GM19035 (cell line): ENCODE measurements around the gene MAP1LC3A.

Experiments used
- ATAC-seq: cut with Tn5 transposase; IDR thresholded peaks from one replicate; pipeline ENCODE4 v1.9.1; 2021; ENCODE audit not compliant: unreplicated experiment

MAP1LC3A gene

DNA sequence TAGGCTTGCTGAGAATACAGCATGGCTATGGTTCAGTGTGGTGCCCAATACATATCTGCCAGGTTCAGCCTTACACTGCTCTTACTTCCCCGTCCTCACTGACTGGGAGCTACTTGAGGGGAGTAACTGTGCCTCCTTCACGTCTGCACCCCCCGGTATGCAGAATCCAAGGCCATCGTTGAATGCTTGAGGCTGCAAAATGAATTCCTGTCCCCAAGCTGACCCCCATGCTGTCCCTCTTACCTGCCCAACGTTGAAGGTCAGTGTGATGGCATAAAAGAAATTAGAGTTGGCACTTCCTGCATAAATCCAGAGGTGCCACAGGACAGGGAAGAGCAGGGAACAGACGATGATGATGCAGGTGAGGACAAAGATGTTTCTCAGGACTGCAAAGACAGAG is 16.3 kb downstream of the MAP1LC3A start:
- no peak for ATAC-seq

DNA sequence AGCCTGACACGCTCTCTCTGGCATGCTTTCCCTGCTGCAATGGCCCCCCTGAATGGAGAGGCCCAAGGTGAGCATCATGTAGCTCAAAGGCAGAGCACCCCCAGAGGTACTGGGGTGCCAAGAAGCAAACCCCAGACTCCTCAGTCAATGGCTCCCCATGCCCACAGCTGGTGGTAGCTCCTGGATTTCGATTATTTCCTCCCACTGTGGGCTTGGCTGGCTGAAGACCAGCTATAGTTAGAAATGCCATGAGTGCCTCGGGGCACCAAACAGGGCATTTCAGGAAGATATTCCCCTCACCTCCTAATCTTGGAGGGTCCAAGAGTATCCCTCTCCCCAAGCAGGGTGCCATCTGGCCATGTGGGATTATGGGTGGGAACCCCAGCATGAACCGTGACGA is 16.8 kb downstream of the MAP1LC3A start:
- no peak for ATAC-seq

DNA sequence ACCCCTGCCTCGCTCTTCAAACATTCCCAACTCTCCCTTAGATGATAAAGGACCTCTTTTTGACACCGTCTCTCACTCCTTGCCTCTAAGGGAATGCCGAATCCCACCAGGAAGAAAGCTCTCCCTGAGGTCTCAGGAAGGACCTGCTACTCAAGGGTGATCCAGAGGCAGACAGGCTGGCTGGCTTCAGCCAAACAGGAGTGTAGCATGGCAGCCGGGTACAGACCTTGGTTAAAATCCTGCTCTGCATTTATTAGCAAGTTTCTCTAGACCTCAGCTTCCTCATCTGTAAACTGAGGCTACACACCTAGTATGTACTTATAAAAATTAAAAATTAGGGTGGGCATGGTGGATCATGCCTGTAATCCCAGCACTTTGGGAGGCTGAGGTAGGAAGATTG is 17.2 kb downstream of the MAP1LC3A start:
- ATAC-seq, result no peak

DNA sequence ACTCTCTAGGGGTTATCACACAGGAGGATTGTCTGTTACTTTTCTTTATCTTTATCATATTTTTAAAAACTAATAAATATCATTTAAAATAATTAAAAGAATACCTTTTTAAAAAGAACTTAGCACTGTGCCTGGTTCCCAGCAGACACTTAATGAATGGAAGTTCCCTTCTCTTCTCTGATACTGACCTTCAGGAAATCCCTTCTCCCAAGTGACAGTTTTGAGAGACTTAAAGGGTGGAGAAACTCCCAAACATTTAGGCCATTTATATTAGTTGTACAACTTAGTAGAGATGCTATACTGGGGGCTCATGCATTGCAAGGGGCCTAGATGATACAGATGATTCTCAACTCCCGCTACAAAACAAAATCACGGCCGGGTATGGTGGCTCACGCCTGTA is 18.5 kb downstream of the MAP1LC3A start:
- ATAC-seq, result no peak

DNA sequence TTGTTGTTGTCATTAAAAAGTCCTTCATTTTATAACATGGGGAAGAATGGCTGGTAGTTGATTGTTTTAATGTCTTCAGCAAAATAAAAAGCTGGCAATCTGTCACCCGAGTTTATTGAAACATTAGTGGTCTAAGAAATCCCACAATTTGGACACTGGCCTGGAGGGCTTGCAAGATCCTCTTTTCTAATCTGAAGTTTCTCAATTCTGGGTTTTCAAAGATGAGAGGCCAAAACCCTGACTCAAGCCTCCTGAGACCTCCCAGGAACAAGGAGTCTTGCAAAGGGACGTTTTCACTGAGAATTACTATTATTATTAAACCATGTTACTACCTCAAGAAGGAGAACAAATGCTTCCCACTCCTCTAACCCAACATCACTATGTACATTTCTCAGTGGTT is 19.5 kb downstream of the MAP1LC3A start:
- no peak for ATAC-seq

DNA sequence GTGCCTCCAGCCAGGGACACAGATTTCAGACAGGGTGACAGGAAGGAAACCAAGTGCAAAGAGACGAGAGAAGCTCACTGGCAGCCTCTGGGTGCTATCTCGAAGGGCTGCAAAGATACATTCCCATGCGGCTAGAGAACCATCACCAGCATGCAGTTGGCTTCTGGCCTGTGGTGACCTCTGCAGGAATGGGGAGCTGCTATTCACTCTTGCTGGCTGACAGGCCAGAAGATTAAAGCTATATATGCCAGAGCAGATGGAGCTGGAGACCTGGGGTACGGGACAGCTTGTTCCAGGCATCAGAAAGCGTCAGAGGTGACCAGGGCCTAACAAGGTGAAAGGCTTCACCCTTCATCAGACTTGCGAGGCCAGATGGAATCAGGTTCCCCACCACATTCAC is 20.0 kb downstream of the MAP1LC3A start:
- no peak for ATAC-seq

DNA sequence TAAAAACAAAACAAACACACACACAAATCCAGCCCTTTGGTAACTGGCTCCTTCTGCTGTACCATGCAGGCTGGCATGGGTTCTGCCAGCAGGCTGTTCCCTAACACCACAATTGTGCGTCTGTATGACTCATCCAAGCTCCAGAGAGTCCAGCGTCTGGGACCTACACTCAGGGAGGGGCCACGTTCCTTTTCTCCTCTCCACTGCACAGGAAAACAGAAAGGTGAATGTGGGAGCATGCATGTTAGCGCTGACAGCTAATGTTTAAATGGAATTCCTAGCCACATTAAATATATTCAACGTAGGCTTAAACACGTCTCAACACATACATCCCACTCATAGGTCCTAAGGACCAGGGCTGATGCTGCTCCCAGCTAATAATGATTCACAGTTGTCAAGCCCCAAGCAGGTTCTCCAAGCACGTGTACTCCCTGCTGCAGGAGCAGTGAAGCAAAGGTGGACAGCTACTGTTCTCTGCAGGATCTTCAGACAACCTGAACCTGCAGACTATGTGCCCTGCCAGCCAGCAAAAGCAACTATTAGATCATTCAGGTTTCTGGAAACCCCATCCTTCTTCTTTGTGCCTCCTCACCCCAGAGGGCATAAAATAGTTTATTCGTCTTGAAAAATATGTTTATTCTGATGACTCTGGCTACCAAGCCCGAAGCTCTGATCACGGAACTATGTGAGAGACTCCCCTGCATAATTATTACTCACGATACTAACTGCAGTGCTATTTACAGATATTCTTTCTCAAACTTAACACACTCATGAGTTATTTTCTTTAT is 20.9 kb downstream of the MAP1LC3A start:
- ATAC-seq, result no peak

DNA sequence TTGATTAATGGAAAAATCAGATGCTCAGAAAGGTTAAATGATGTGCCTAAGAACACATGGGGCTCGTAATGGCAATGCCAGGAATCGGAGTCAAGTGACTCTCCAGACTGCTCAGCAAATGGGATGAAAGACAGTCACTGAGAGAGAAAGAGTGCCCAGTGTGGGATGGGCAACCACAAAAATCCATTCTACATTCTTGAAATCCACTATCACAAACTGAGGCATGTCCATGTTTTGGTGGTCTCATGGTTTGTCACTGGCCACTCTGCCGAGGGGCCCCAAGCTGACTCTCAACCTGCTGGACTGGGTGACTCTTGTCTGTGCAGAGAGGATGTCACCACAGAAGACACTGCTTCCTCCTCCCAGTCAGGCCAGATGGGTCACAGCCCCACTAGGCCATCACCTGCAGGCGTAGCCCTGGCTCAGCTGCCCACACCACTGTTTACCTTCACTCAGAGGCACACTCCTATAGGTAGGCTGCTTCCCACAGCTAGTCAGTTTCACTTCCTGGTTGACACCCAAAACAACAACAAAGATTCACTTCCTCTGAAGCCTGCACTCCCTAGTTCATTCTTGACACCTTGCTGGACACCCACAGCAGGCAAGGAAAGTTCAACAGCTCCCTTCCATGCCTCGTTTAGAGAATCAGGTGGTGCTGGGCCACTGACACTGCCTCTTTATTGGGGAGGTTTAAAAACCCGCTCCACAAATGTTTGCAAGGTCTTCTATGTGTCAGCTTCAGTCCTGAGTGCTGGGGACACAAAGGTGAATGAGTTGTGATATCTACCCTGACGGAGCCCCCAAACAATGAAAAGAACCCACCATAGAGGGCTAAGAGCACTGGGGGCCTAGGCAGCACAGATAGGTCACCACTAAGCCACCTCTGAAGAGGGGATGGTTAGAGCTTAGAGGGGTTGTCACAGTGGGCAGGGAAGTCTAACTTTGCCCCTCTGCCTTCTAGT is 21.7 kb downstream of the MAP1LC3A start:
- peak; percentile 70 for ATAC-seq

DNA sequence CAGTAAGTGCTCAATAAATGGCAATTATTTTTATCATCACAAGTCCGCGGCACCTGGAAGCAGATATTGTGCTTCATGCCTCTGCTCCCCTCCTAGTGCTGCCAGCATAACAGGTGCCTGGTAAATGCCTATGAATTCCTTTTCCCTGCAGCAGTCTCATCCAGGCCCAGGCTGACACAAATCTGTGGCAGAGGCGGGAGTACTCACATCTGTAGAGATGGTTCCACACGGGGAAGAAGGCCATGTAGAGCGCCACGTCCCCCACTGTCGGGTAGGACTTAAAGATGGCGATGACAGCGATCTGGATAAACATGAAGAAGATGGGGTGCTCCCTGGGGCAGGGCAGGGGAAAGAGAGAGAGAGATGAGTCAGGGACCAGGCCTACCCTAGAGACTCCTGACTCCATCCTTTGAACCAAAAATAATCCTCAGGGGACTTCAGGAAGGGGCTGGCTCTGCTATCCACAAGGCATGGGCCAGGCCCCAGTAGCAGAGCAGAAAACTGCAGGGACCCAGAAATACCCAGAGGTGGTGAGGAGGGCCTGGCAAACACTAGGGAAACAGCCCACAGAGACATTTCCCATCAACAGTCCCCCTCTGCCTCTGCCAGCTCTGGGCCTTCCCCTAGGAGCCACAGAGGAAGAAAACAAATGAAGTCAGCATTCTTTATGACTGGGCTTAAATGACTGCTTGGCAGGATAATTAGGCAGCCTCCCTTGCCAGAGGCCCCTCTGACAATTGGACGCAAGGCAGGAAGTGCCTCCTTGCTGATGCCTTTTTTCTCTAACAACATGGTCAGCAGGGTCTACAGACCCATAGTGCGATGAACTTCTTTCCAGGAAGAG is 23.0 kb downstream of the MAP1LC3A start:
- no peak for ATAC-seq

DNA sequence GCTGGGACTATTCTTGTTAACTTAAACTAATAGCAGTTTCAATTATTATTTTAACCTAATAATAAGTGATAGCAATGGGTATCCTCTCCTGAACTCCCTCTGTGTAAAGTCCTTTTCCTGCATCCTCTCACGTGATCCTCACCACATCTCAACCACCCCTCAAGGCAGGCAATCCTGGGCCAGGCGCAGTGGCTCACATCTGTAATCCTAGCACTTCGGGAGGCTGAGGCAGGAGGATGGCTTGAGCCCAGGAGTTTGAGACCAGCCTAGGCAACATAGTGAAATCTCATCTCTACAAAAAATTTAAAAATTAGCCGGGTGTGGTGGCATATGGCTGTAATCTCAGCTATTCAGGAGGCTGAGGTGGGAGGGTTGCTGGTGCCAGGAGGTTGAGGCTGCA is 23.7 kb downstream of the MAP1LC3A start:
- no peak for ATAC-seq

DNA sequence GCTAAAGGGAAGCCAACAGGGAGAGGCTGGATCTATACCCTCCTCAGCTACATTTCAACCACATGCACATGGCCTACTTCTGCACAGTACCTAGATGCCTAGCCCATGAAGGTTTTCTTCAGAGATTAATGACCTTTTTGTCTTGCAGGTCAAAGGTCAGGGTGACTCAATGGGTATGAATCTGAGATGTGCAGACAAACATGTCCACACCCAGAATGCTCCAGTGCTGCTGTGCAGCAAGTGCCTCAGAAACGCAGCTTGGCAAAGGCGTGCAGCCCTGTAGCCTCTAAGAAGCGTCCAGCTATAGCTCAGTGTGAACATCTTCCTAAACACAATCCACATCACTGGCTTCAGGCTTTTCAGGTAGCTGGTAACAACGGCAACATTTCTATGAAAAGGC is 24.4 kb downstream of the MAP1LC3A start:
- ATAC-seq, result no peak

DNA sequence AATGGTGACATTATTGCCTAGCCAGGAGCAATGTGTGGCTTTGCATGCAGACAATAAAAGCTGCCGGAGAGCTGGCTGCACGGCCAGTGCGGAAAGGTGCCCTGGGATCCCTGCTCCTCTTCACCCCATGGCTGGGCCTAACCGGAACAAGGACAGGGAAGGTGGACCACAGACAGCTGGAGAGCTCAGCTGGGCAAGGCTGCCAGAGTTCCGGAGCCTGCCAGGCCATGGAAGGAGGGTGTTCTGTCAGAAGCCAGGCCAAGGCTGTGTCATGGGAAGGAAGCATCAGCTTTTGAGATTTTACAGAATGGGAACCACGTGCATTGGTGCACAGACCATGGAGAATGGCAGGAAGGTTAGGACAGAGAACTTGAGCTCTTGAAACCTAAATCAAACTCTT is 25.0 kb downstream of the MAP1LC3A start:
- ATAC-seq, result no peak

DNA sequence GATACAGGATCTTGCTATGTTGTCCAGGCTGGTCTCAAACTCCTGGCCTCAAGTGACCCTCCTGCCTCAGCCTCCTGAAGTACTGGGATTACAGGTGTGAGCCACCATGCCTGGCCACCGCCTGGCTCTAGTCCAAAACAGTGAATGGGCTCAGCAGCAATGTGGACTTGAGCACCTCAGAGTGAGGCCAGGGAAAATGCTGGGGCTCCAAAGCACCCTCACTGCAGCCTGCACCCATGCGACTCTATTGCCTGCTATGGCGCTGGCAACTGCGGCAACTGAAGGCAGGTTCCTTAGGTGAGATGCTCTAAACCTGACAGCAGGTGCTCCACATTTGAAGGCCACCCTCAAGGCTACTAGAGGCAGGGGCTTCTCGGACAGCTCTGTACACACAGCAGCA is 26.5 kb downstream of the MAP1LC3A start:
- ATAC-seq, result no peak

DNA sequence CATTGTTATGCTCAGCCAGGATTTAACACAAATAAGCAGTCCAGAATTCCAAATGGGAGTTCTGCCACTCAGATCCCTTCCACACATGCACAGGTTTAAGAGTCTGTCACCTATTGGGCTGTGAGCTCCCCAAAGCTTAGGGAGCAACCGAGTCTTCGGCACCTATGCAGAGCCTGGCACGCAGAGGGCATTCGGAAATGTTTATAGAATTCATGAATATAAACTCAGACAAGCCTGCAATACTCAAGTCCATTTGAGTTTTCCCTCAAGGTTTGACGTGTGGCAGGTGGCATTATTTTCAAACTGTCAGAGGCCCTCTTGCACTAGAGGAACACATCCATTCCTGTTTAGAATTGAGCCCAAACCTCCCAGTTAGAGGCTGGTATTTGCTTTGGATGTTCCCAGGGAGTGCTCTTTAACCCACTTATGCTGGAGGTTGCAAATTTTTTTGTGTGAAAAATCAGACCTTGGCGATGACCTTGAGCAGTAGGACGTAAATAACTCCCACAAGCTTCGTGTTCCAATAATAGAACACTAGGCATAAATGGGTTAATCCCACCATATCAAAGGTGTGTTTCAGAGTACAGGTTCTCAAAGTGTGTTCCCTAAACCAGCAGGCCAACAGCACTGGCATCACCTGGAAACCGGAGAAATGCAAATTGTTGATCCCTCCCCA is 28.1 kb downstream of the MAP1LC3A start:
- ATAC-seq, result no peak

DNA sequence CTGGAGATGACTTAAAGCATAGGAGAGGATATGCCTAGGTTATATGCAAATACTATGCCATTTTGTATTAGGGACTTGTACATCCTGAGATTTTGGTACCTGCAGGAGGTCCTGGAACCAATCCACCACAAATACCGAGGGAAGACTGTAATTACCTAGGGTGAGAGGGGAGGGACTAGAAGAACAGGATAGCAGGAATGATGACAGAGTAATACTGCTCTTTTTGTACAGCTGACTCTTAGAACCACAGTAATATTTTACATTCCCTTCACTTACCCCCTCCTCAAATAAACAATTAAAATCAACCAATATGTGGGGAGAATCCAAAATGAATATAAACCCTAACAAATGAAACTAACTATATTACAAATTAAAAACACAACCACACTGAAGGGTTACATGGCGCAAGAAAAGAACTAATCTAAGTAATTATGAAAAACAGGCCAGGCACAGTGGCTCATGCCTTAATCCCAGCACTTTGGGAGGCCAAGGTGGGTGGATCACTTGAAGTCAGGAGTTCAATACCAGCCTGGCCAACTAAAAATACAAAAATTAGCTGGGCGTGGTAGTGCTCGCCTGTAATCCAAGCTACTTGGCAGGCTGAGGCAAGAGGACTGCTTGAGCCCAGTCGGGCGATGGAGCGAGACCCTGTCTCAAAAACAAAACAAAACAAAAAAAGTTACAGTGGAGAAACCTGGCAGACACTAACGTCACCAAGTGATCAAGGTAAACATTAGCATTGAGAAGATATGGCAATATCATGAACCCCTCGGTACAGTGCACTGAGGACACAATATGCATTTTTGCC is 37.1 kb downstream of the MAP1LC3A start:
- ATAC-seq, result no peak

DNA sequence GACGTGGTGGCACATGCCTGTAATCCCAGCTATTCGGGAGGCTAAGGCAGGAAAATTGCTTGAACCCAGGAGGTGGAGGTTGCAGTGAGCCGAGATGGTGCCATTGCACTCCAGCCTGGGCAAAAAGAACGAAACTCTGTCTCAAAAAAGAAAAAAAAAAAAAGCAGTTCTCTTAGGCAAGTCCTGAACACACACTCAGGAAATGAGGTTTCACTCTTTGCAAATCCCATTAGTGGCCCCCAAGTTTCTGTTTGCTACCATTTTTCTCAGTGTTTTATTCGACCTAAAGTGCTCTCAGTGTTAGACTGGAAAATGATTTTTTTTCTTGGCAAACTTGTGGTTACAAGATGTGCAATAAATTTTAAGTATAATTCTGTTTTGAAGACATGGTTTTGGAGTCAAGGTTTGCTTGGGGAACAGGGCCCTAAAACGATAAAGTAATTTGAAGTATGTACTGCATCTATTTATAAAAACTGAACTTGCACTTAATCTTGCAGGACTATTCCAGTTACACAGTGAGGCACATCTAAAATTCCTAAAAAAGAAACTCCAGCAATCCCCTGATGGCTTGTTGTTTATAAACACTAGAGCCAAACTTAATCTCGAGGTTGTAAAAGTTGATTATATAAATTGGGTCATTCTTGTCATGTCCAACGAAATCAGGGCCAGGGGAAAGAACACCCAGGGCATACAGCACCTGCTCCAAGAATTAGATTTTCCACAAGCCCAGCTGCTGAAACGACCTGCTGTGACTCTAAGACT is 42.6 kb downstream of the MAP1LC3A start:
- ATAC-seq, result no peak

DNA sequence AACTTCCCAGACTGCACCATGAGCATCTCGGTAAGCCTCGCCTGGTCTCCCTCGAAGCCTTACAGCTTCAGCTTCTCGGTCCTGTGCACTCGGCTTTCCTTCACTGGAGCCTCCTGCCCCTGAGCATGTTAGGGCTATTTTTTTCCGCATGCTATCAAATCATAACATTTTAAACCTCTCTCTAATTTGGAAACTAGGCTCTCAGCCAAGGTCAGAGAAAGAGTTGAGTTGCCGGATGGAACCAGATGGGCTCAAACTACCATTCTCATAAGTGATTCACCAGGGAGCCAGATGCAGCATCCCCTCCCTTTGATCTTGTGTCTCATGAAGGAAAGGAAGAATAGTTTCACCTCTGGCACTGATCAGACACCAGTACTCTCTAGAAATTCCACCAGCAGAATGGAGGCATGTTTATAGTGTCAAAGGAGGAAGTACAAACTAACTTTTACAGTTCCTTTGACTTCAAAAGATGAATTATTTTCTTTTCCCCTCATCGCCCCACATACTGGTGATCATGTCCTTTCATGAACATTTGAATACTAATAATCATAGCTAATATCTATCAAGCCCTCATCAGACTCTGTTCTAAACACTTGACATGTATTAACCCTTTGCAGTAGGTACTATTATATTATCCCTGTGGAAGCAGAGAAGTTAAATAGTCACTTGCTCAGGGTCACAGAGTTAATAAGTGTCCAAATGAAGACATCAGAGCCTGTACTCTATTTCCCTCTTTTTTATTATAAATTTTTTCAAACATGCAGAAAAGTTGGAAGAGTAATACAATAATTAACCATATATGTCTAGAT is 46.7 kb downstream of the MAP1LC3A start:
- ATAC-seq, result no peak

DNA sequence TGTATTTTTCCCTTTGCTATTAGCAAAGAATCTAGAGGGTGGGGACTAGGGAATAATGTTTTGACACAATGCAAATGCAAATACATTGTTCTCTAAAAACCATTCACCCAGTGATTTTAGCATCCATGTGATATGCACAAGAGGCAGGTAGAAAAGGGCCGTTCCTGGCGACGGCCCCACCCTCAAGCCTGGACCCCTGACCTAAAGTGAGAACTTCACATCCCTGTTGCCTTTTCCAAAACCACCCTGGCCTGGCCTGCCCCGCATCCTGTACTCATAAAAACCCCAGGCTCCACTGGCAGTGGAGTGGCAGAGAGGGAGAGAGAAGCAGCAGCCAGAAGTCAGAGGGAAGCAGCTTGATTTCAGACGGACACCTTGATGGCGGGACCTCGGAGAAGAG is 48.5 kb downstream of the MAP1LC3A start:
- ATAC-seq, result no peak
